Colonic mucosa (tissue), 4 donors: ENCODE measurements around the gene CFAP46. TPM values are rescaled to one million over a fixed set of nuclear protein-coding genes. Genes with fewer than 3 reads are reported as not detected.

Source experiments
- DNase-seq: peaks from one replicate; pipeline ENCODE4 v3.0.0-alpha.2; 2020
- H3K27ac ChIP-seq: fragments of 200-600 bp; one replicate; pipeline ENCODE4 v1.8.0; 2021
- H3K27me3 ChIP-seq: fragments of 200-600 bp; one replicate; pipeline ENCODE4 v1.8.0; 2021
- H3K36me3 ChIP-seq: fragments of 200-600 bp; one replicate; pipeline ENCODE4 v1.8.0; 2021
- H3K4me1 ChIP-seq: fragments of 200-600 bp; one replicate; pipeline ENCODE4 v1.8.0; 2021; ENCODE audit warnings: mild to moderate bottlenecking
- H3K4me3 ChIP-seq: fragments of 200-600 bp; one replicate; pipeline ENCODE4 v1.8.0; 2021
- H3K9ac ChIP-seq, 2 donors: one replicate each; pipeline ENCODE4 v1.7.0; 2013; ENCODE audit warnings: control low read depth in 2 of 2, low read depth in 2 of 2, low read length in 2 of 2
- H3K9me3 ChIP-seq: fragments of 200-600 bp; one replicate; pipeline ENCODE4 v1.8.0; 2021
- intact Hi-C: fragments of 100-400 bp; cut with DNase I; formaldehyde crosslinking; loops from one replicate; pipeline ENCODE4 v1.14.1; 2022
- total RNA-seq, 2 donors: library from RNA; stranded (reverse); fragmentation: NEBNext Ultra II Directional in 1 of 2; extraction: Animal tissue kit (Norgen Biotek cat#: 25700) in 1 of 2; gene quantifications; one replicate each; pipeline ENCODE4 v1.2.1, GENCODE V29; 2021
- TF ChIP-seq, protein P1 (sequence below): fragments of 200-600 bp; IDR thresholded peaks from one replicate; pipeline ENCODE4 v1.8.0; 2022; ENCODE audit warnings: antibody characterized with exemption, mild to moderate bottlenecking
- donor health status: healthy.
- donor health status: DM: no; HTN: no; CAD: no.
- donor health status: DM: no; HTN: no; CAD: no.

Gene CFAP46
- total RNA-seq, 2 donors from 2014 or later = 0.13 TPM; not detected in 1

DNA sequence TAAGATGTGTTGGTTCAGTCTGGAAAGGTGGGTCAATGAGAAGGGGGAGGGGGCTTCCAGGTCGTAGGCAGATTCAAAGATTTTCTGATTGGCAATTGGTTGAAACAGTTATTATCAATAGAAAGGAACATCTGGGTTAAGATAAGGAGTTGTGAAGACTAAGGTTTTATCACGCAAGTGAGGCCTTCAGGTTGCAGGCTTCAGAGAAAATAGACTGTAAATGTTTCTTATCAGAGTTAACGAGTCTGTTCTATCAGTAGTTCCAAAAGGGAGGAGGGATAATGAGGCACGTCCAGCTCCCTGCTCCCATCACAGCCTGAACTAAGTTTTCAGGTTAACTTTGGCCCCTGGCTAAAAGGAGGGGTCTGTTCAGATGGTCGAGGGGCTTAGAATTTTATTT is 11.1 kb upstream of the CFAP46 start:
- H3K4me3 ChIP-seq = no peak overlapping the region
- no peak overlapping the region for H3K9ac ChIP-seq
- intact Hi-C loops = no loop called here
- H3K9me3 ChIP-seq = no peaks in the 10 kb centered on the region
- no peak for DNase-seq
- H3K27me3 ChIP-seq = no peaks in the 10 kb centered on the region
- H3K27ac ChIP-seq = no peak overlapping the region
- H3K4me1 ChIP-seq = no peaks in the 10 kb centered on the region
- H3K36me3 ChIP-seq = no peaks in the 10 kb centered on the region
- TF ChIP-seq, protein P1, sequence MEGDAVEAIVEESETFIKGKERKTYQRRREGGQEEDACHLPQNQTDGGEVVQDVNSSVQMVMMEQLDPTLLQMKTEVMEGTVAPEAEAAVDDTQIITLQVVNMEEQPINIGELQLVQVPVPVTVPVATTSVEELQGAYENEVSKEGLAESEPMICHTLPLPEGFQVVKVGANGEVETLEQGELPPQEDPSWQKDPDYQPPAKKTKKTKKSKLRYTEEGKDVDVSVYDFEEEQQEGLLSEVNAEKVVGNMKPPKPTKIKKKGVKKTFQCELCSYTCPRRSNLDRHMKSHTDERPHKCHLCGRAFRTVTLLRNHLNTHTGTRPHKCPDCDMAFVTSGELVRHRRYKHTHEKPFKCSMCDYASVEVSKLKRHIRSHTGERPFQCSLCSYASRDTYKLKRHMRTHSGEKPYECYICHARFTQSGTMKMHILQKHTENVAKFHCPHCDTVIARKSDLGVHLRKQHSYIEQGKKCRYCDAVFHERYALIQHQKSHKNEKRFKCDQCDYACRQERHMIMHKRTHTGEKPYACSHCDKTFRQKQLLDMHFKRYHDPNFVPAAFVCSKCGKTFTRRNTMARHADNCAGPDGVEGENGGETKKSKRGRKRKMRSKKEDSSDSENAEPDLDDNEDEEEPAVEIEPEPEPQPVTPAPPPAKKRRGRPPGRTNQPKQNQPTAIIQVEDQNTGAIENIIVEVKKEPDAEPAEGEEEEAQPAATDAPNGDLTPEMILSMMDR = no peak

DNA sequence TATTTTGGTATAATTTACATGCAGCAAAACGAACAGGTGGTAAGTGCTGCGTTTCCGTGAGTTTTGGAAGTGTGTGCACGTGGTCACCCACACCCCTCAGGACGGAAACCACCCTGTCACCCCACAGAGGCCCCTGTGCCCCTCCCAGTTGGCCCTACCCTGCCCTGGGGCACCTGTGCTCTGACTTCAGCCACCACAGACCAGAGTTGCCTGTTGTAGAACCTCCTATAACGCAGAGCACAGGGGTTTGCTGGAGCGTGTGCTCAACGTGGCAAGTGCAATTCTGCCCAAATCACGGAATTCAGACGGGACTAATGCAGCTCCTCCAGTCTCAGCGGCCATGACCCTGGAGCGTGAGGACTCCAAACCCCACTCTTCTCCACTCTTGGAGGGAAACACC is 9.6 kb upstream of the CFAP46 start:
- Histone ChIP-seq H3K27me3 (no peaks in the 10 kb centered on the region), H3K9ac (no peak overlapping the region), H3K4me1 (no peaks in the 10 kb centered on the region), H3K27ac (no peak overlapping the region), H3K9me3 (no peaks in the 10 kb centered on the region), H3K36me3 (no peaks in the 10 kb centered on the region), H3K4me3 (no peak overlapping the region)
- intact Hi-C loops = no loop called here
- TF ChIP-seq, protein P1 = no peak
- DNase-seq = no peak

DNA sequence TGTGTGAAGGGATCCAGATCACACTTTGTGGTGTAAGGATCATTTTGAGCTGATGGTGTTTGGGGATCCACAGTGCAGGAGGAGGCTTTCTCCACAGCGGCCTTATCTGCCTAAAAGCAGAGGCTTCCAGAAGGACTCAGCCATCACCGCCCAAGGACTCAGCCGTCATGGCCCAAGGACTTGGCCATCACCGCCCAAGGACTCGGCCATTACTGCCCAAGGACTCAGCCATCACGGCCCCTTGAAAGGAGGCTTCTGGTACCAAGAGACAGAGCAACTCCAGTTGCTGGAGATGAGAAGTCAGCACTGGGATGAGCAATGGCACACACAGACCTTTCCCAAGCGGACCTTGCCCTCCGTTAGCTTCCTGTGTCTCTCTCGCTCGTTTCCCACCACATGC is 6.0 kb upstream of the CFAP46 start:
- Histone ChIP-seq H3K36me3 (no peaks in the 10 kb centered on the region), H3K9me3 (no peaks in the 10 kb centered on the region), H3K27me3 (no peaks in the 10 kb centered on the region), H3K4me3 (no peak overlapping the region), H3K4me1 (no peaks in the 10 kb centered on the region), H3K27ac (no peak overlapping the region), H3K9ac (no peak overlapping the region)
- intact Hi-C loops = no loop called here
- DNase-seq = no peak
- TF ChIP-seq, protein P1 = no peak

DNA sequence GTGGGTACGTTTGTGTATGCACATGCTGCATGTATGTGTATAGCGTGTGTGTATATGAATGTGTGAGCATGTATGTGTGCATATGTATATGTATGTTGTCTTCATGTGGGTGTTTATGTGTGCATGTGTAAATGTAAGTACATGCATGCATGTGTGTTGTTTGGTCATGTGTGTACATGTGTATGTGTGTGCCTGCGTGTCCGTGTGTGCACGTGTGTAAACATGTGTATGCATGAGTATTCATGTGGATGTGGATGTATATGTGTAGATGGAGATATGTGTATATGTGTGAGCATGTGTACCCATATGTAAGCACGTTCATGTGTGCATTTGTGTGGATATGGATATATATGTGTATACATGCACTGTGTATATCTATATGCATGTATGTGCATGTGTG is 5.5 kb upstream of the CFAP46 start:
- H3K9ac ChIP-seq = no peak overlapping the region
- H3K27me3 ChIP-seq = peaks cover 4% of the 10 kb centered on the region
- no peaks in the 10 kb centered on the region for H3K9me3 ChIP-seq
- TF ChIP-seq, protein P1 = no peak
- no peak for DNase-seq
- H3K4me3 ChIP-seq = no peak overlapping the region
- H3K4me1 ChIP-seq = no peaks in the 10 kb centered on the region
- no peak overlapping the region for H3K27ac ChIP-seq
- no peaks in the 10 kb centered on the region for H3K36me3 ChIP-seq
- intact Hi-C loops = no loop called here

DNA sequence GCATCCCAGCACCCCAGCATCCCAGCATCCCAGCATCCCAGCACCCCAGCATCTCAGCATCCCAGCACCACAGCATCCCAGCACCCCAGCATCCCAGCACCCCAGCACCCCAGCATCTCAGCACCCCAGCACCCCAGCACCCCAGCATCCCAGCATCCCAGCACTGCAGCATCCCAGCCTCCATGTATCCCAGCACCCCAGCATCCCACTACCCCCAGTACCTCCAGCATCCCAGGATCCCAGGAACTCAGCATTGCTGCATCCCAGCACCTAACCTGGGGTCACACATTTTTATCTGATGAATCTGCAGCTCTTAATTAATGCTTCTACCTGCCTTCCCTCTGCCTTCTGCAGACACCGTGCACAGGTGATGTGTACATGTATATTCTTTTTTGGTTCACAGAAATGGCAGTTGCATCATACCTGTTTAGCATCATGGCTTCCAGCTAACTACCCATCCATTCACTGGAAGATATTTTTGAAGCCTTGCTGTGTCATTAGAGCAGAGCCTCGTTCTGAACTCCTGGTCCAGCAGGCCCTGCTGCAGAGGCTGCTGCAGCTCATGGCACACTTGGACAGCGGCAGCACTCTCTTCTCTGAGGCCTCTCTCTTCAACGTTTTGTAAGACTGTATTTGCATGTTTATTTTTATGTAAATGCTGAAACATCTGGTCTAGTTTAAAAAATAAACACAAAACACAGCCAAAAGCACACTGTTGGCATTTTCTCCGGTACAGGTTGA is 4.6 kb upstream of the CFAP46 start:
- no peaks in the 10 kb centered on the region for H3K36me3 ChIP-seq
- H3K9ac ChIP-seq = no peak overlapping the region
- H3K27me3 ChIP-seq = peaks cover 13% of the 10 kb centered on the region
- H3K4me3 ChIP-seq = no peak overlapping the region
- H3K4me1 ChIP-seq = no peaks in the 10 kb centered on the region
- no peak for DNase-seq
- intact Hi-C loops = no loop called here
- TF ChIP-seq, protein P1 = no peak
- H3K9me3 ChIP-seq = no peaks in the 10 kb centered on the region
- no peak overlapping the region for H3K27ac ChIP-seq
